ENCODE data around the gene TRERF1.

TRERF1 gene

GRCh38 chr6:42400061-42400760 is 51.5 kb downstream of the TRERF1 start:
- no peak overlapping the region for H3K27ac ChIP-seq (ENCODE audit: low read depth in 2 of 2, low read length in 2 of 2)
- no peaks in the 10 kb centered on the region for H3K36me3 ChIP-seq (ENCODE audit: control insufficient read depth in 2 of 2, insufficient read depth in 2 of 2, low read length in 2 of 2)
- no peaks in the 10 kb centered on the region for H3K9me3 ChIP-seq (ENCODE audit: control insufficient read depth in 2 of 2, low read length in 2 of 2)
- H3K4me3 ChIP-seq (ENCODE audit: low read length in 2 of 2) = no peak overlapping the region
- H3K9ac ChIP-seq (ENCODE audit: low read depth in 1 of 2, low read length in 2 of 2) = no peak overlapping the region
- no peaks in the 10 kb centered on the region for H3K27me3 ChIP-seq (ENCODE audit: control insufficient read depth in 2 of 2, insufficient read depth in 2 of 2, low read length in 2 of 2)
- peaks cover 23% of the 10 kb centered on the region in 2 donors for H3K4me1 ChIP-seq (ENCODE audit: control insufficient read depth in 2 of 2, insufficient read depth in 2 of 2, low read length in 2 of 2)

DNA sequence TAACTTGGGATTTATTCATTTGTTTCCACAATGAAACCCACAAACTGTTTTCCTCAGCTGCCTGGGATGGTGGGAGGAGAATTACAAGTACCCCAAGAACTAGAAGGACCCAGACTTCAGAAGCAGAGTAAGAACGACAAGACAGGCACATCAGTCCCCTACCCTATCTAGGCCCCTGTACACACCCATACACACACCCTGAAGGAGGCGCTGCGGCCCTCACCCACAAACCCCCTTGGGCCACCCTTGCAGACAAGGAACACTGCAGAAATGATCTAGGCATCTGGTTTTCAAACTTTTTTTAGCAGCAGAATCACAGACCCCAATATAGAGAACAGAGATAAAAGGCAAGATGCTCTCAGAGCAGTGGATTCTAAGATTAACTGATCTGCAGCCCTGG is 55.0 kb downstream of the TRERF1 start:
- H3K4me3 ChIP-seq (ENCODE audit: low read length in 2 of 2) = no peak overlapping the region
- H3K27me3 ChIP-seq (ENCODE audit: control insufficient read depth in 2 of 2, insufficient read depth in 2 of 2, low read length in 2 of 2) = no peaks in the 10 kb centered on the region
- no peaks in the 10 kb centered on the region for H3K9me3 ChIP-seq (ENCODE audit: control insufficient read depth in 2 of 2, low read length in 2 of 2)
- no peak overlapping the region for H3K27ac ChIP-seq (ENCODE audit: low read depth in 2 of 2, low read length in 2 of 2)
- no peaks in the 10 kb centered on the region for H3K36me3 ChIP-seq (ENCODE audit: control insufficient read depth in 2 of 2, insufficient read depth in 2 of 2, low read length in 2 of 2)
- H3K9ac ChIP-seq (ENCODE audit: low read depth in 1 of 2, low read length in 2 of 2) = no peak overlapping the region
- peaks cover 5 to 9% of the 10 kb centered on the region in 2 donors for H3K4me1 ChIP-seq (ENCODE audit: control insufficient read depth in 2 of 2, insufficient read depth in 2 of 2, low read length in 2 of 2)

DNA sequence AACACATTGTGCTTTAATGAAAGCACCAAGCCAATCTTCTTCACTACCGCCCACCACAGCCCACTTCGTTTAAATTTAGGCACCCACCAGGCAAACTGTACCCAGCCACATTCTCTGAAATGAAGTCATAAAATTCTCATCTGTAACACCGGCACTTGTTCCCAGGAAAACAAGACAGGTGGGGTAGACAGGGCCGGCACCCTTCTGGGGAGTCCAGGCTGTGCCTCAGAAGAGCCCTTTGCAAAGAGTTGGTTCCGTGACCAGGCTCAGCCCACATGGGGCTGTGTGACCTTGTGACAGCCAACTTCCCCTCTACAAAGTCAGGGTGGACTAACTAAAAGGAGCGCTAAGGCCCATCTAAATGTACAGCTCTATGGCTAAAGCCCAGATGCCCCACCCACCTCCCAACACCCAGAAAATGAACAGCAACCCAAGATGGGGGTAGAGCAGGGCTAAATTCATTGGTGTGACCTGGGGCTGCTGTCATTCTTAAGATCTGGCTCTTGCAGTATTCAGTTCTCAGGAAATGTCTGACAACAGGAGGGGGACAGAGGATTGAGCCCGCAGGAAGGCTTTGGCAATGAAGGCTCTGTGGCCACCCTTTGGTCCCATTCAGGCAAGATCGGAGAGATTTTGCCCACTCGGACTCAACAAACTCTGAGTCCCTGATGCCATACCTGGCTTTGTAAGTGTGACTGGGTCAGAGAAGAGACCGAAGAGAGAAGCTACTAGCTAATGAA is 56.7 kb downstream of the TRERF1 start:
- Histone ChIP-seq H3K27ac (ENCODE audit: low read depth in 2 of 2, low read length in 2 of 2) (no peak overlapping the region), H3K27me3 (ENCODE audit: control insufficient read depth in 2 of 2, insufficient read depth in 2 of 2, low read length in 2 of 2) (no peaks in the 10 kb centered on the region), H3K4me3 (ENCODE audit: low read length in 2 of 2) (no peak overlapping the region), H3K36me3 (ENCODE audit: control insufficient read depth in 2 of 2, insufficient read depth in 2 of 2, low read length in 2 of 2) (no peaks in the 10 kb centered on the region), H3K9me3 (ENCODE audit: control insufficient read depth in 2 of 2, low read length in 2 of 2) (no peaks in the 10 kb centered on the region), H3K4me1 (ENCODE audit: control insufficient read depth in 2 of 2, insufficient read depth in 2 of 2, low read length in 2 of 2) (peaks cover 5 to 9% of the 10 kb centered on the region in 2 donors), H3K9ac (ENCODE audit: low read depth in 1 of 2, low read length in 2 of 2) (no peak overlapping the region)

GRCh38 chr6:42394151-42394550 is 57.6 kb downstream of the TRERF1 start:
- no peaks in the 10 kb centered on the region for H3K9me3 ChIP-seq (ENCODE audit: control insufficient read depth in 2 of 2, low read length in 2 of 2)
- no peak overlapping the region for H3K9ac ChIP-seq (ENCODE audit: low read depth in 1 of 2, low read length in 2 of 2)
- H3K36me3 ChIP-seq (ENCODE audit: control insufficient read depth in 2 of 2, insufficient read depth in 2 of 2, low read length in 2 of 2) = no peaks in the 10 kb centered on the region
- H3K27me3 ChIP-seq (ENCODE audit: control insufficient read depth in 2 of 2, insufficient read depth in 2 of 2, low read length in 2 of 2) = no peaks in the 10 kb centered on the region
- H3K4me3 ChIP-seq (ENCODE audit: low read length in 2 of 2) = peak overlapping the region in 1 of 2 donors; percentile 2
- H3K27ac ChIP-seq (ENCODE audit: low read depth in 2 of 2, low read length in 2 of 2) = peak overlapping the region in 1 of 2 donors; percentile 17
- H3K4me1 ChIP-seq (ENCODE audit: control insufficient read depth in 2 of 2, insufficient read depth in 2 of 2, low read length in 2 of 2) = peaks cover 5 to 9% of the 10 kb centered on the region in 2 donors

- Histone ChIP-seq H3K27me3 (ENCODE audit: control insufficient read depth in 2 of 2, insufficient read depth in 2 of 2, low read length in 2 of 2) (no peaks in the 10 kb centered on the region), H3K4me1 (ENCODE audit: control insufficient read depth in 2 of 2, insufficient read depth in 2 of 2, low read length in 2 of 2) (peaks cover 5 to 9% of the 10 kb centered on the region in 2 donors), H3K36me3 (ENCODE audit: control insufficient read depth in 2 of 2, insufficient read depth in 2 of 2, low read length in 2 of 2) (no peaks in the 10 kb centered on the region), H3K4me3 (ENCODE audit: low read length in 2 of 2) (no peak overlapping the region), H3K9me3 (ENCODE audit: control insufficient read depth in 2 of 2, low read length in 2 of 2) (no peaks in the 10 kb centered on the region), H3K27ac (ENCODE audit: low read depth in 2 of 2, low read length in 2 of 2) (no peak overlapping the region), H3K9ac (ENCODE audit: low read depth in 1 of 2, low read length in 2 of 2) (no peak overlapping the region)
Observed at GRCh38 chr6:42393339-42393738, 58.4 kb downstream of the TRERF1 start.

- peaks cover 5 to 9% of the 10 kb centered on the region in 2 donors for H3K4me1 ChIP-seq (ENCODE audit: control insufficient read depth in 2 of 2, insufficient read depth in 2 of 2, low read length in 2 of 2)
- no peak overlapping the region for H3K27ac ChIP-seq (ENCODE audit: low read depth in 2 of 2, low read length in 2 of 2)
- H3K9ac ChIP-seq (ENCODE audit: low read depth in 1 of 2, low read length in 2 of 2) = no peak overlapping the region
- no peaks in the 10 kb centered on the region for H3K36me3 ChIP-seq (ENCODE audit: control insufficient read depth in 2 of 2, insufficient read depth in 2 of 2, low read length in 2 of 2)
- no peak overlapping the region for H3K4me3 ChIP-seq (ENCODE audit: low read length in 2 of 2)
- H3K9me3 ChIP-seq (ENCODE audit: control insufficient read depth in 2 of 2, low read length in 2 of 2) = no peaks in the 10 kb centered on the region
- H3K27me3 ChIP-seq (ENCODE audit: control insufficient read depth in 2 of 2, insufficient read depth in 2 of 2, low read length in 2 of 2) = no peaks in the 10 kb centered on the region
Observed at GRCh38 chr6:42392833-42393232, 58.9 kb downstream of the TRERF1 start.

DNA sequence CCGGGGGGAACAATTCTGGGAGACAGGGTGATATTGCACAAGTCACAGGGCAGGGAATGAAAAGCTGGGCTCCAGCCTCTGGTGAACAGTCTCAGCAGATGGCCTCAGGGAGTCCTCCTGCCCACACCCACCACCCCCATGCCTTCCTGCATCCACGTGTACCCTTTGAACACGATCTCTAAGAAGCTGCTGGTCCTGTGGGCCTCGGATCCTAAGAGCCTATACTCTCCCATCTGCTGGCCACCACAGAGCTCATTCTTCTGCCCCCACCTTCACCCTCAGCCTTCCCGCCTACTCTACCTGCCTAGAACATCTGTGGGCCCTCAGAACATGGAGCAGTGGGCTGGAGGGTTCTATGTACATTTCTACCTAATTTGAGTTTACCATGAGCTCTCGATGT is 60.3 kb downstream of the TRERF1 start:
- Histone ChIP-seq H3K9ac (ENCODE audit: low read depth in 1 of 2, low read length in 2 of 2) (no peak overlapping the region), H3K27ac (ENCODE audit: low read depth in 2 of 2, low read length in 2 of 2) (peak overlapping the region in 1 of 2 donors; percentile 19), H3K4me3 (ENCODE audit: low read length in 2 of 2) (no peak overlapping the region), H3K36me3 (ENCODE audit: control insufficient read depth in 2 of 2, insufficient read depth in 2 of 2, low read length in 2 of 2) (no peaks in the 10 kb centered on the region), H3K9me3 (ENCODE audit: control insufficient read depth in 2 of 2, low read length in 2 of 2) (no peaks in the 10 kb centered on the region), H3K27me3 (ENCODE audit: control insufficient read depth in 2 of 2, insufficient read depth in 2 of 2, low read length in 2 of 2) (no peaks in the 10 kb centered on the region), H3K4me1 (ENCODE audit: control insufficient read depth in 2 of 2, insufficient read depth in 2 of 2, low read length in 2 of 2) (peaks cover 5 to 9% of the 10 kb centered on the region in 2 donors)

DNA sequence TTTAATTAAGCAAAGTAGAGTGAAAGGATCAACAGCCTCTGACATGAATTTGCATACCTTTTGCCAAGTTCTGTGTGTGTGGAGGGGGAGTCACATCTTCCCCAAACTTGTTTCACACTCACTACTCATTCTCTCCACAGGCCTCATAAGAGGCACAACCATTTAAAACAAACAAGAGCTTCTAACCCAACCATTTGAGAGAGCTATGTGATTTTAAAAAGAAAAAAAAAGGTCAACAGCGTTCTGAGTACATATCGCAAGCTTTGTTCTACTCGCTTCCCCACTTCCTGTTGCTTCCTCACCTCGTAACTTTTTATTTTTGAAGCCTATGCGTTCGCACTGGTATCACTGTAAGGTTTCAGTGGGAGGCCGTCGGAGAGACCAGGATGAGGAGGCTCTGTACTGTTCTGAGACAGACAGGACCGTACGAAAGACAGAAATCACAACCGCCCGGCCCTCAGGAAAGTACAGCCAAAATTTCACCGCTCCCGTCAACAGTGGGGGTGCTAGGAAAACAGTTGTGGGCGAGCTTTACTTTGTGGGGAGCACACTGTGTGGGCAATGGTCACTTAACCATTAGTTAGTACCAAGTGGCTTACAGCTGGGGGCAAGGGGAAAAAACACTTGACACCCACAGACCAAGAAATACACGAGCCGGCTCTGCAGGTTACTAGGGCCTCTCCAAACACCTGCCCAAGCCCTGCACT is 61.3 kb downstream of the TRERF1 start:
- Histone ChIP-seq H3K9ac (ENCODE audit: low read depth in 1 of 2, low read length in 2 of 2) (peak overlapping the region in 1 of 2 donors; percentile 17), H3K27ac (ENCODE audit: low read depth in 2 of 2, low read length in 2 of 2) (peak overlapping the region; percentile 37 to 59), H3K36me3 (ENCODE audit: control insufficient read depth in 2 of 2, insufficient read depth in 2 of 2, low read length in 2 of 2) (no peaks in the 10 kb centered on the region)

DNA sequence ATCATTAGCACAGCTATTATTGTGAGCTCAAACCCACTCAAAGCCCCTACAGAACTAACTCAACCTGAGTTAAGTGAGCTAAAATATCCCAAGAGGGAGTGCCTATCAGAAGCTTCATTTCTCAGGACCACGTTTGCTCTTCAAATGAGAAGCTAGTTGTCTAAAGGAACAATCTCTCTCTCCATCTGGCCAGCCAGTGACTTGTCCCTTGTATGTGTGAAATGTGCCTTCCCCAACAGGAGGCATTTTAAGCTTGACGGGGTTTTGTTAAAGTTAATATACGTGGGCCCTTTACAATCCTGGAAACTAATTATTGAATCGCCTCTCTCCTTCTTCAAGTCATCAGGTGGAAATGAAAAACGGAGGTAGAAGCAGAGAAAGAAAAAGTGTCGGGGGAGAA is 62.0 kb downstream of the TRERF1 start:
- H3K4me3 ChIP-seq (ENCODE audit: low read length in 2 of 2) = no peak overlapping the region
- no peaks in the 10 kb centered on the region for H3K27me3 ChIP-seq (ENCODE audit: control insufficient read depth in 2 of 2, insufficient read depth in 2 of 2, low read length in 2 of 2)
- H3K4me1 ChIP-seq (ENCODE audit: control insufficient read depth in 2 of 2, insufficient read depth in 2 of 2, low read length in 2 of 2) = peaks cover 5 to 9% of the 10 kb centered on the region in 2 donors
- H3K27ac ChIP-seq (ENCODE audit: low read depth in 2 of 2, low read length in 2 of 2) = peak overlapping the region; percentile 37 to 39
- no peak overlapping the region for H3K9ac ChIP-seq (ENCODE audit: low read depth in 1 of 2, low read length in 2 of 2)
- H3K36me3 ChIP-seq (ENCODE audit: control insufficient read depth in 2 of 2, insufficient read depth in 2 of 2, low read length in 2 of 2) = no peaks in the 10 kb centered on the region
- no peaks in the 10 kb centered on the region for H3K9me3 ChIP-seq (ENCODE audit: control insufficient read depth in 2 of 2, low read length in 2 of 2)

More for the DNA sequence above, 61.3 kb downstream of the TRERF1 start:
- Histone ChIP-seq H3K27me3 (ENCODE audit: control insufficient read depth in 2 of 2, insufficient read depth in 2 of 2, low read length in 2 of 2) (no peaks in the 10 kb centered on the region), H3K4me1 (ENCODE audit: control insufficient read depth in 2 of 2, insufficient read depth in 2 of 2, low read length in 2 of 2) (peaks cover 5 to 9% of the 10 kb centered on the region in 2 donors), H3K9me3 (ENCODE audit: control insufficient read depth in 2 of 2, low read length in 2 of 2) (no peaks in the 10 kb centered on the region), H3K4me3 (ENCODE audit: low read length in 2 of 2) (no peak overlapping the region)

GRCh38 chr6:42388046-42388445 is 63.7 kb downstream of the TRERF1 start:
- Histone ChIP-seq H3K4me1 (ENCODE audit: control insufficient read depth in 2 of 2, insufficient read depth in 2 of 2, low read length in 2 of 2) (no peaks in the 10 kb centered on the region), H3K9me3 (ENCODE audit: control insufficient read depth in 2 of 2, low read length in 2 of 2) (no peaks in the 10 kb centered on the region), H3K4me3 (ENCODE audit: low read length in 2 of 2) (no peak overlapping the region), H3K36me3 (ENCODE audit: control insufficient read depth in 2 of 2, insufficient read depth in 2 of 2, low read length in 2 of 2) (no peaks in the 10 kb centered on the region), H3K27ac (ENCODE audit: low read depth in 2 of 2, low read length in 2 of 2) (no peak overlapping the region), H3K27me3 (ENCODE audit: control insufficient read depth in 2 of 2, insufficient read depth in 2 of 2, low read length in 2 of 2) (no peaks in the 10 kb centered on the region), H3K9ac (ENCODE audit: low read depth in 1 of 2, low read length in 2 of 2) (no peak overlapping the region)
